ENCODE results near the gene AKAP8.
A peak's percentile ranks its signal among the peaks of the same experiment; 100 is the strongest.

DNA sequence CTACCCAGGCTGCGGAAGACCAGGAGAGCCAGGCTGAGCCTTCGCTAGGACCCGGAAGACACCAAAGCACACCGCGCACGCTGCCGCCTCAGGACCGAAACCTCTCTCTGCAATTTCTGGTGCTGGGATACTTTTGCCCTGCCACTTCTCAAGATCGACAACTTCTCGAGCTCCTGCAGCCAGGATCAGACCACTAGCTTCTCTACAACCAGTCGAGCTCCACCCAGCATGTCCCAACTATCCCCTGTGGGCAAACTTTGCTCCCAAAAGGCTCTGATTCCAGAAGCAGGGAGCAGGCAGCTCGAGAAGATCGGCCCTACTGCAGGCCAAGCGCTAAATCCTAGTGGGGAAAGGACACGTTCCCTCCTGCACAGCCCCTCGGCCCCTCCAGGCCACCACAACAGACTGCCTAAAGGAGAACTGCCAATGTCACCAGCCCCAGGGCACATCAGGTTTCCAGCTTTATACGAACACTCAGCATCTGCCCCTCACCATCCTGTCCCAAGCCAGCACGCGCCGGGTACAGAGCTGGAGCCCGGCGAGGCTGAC lies 979 bp downstream of the AKAP8 start:
- no peak for TF ChIP-seq POLR2A (IDR thresholded peaks at IDR 0.05; ENCODE audit: extremely low read depth, insufficient read length)
- TF ChIP-seq, protein P1, sequence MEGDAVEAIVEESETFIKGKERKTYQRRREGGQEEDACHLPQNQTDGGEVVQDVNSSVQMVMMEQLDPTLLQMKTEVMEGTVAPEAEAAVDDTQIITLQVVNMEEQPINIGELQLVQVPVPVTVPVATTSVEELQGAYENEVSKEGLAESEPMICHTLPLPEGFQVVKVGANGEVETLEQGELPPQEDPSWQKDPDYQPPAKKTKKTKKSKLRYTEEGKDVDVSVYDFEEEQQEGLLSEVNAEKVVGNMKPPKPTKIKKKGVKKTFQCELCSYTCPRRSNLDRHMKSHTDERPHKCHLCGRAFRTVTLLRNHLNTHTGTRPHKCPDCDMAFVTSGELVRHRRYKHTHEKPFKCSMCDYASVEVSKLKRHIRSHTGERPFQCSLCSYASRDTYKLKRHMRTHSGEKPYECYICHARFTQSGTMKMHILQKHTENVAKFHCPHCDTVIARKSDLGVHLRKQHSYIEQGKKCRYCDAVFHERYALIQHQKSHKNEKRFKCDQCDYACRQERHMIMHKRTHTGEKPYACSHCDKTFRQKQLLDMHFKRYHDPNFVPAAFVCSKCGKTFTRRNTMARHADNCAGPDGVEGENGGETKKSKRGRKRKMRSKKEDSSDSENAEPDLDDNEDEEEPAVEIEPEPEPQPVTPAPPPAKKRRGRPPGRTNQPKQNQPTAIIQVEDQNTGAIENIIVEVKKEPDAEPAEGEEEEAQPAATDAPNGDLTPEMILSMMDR (IDR thresholded peaks at IDR 0.05; ENCODE audit: low read depth, low read length), result no peak
- peak; percentile 85 for TF ChIP-seq MYC (IDR thresholded peaks at IDR 0.05; ENCODE audit: low read depth, low read length)
- TF ChIP-seq, protein P2, sequence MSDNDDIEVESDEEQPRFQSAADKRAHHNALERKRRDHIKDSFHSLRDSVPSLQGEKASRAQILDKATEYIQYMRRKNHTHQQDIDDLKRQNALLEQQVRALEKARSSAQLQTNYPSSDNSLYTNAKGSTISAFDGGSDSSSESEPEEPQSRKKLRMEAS (IDR thresholded peaks at IDR 0.05; ENCODE audit: low read depth, low read length), result peak; percentile 71
